Measurements from ENCODE around the gene BRD7. TPM values are rescaled to one million over a fixed set of nuclear protein-coding genes. Genes with fewer than 3 reads are reported as not detected.

The BRD7 gene
- total and polyA plus RNA-seq, 2 of the 13 experiments (the other 11 are each of a cell fraction or from before 2014, with no cell fraction given) = 82.3 to 149 TPM

DNA sequence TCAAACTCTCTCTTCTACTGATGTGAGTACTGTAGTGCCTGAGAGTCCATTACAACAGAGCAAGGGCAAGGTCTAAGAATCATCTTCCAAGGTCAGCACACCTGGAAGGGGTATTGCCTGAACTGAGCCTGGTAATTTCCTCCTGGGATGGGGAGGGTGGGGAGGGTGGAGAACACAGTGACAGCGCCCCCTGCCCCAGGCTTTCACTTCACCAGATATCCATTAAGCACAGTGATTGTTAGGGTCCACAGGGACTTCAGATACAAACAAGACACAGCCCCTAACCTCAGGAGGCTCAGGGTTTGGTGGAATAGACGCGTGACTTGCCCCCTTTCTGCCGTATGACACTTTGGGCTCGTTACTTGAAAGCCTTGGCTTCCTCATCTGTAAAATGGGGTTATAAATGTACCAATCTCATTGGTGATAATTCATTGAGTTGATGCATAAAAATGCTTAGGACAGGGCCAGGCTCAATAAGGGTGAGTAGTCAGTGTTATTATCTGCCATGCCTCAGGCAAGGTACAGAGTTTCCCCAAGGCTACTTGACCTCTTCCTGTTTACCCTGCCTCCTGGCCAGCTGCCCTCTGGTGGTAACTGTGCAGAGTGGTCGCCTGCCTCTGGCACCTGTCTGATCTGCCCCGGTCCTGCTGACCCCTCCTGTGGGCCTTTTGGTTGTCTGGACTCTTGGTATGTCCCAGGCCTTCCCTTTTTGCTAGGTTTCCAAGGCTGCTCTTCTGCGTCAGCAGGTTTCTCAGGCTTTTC is 13.1 kb upstream of the BRD7 start (continued):
- TF ChIP-seq ZBTB39 (CRISPR knock-in tag; IDR thresholded peaks at IDR 0.05) (no peak), MXD3 (CRISPR knock-in tag; IDR thresholded peaks at IDR 0.05) (0 out of 2 replicates have a peak, but pooled peaks have one; percentile 26), ZNF280D (CRISPR knock-in tag; IDR thresholded peaks at IDR 0.05) (no peak), ZKSCAN8 (CRISPR knock-in tag; IDR thresholded peaks at IDR 0.05; ENCODE audit: borderline replicate concordance) (peak; percentile 49; the same call in 1 of the 2 replicates), GATAD2A (CRISPR knock-in tag; IDR thresholded peaks at IDR 0.05) (peak; percentile 54; the same call in 1 of the 2 replicates), MAFG (CRISPR knock-in tag; IDR thresholded peaks at IDR 0.05) (no peak), ZFX (CRISPR knock-in tag; IDR thresholded peaks at IDR 0.05; ENCODE audit: low read depth) (no peak), TCF7L2 (IDR thresholded peaks at IDR 0.05; ENCODE audit: low read depth, low read length) (no peak), DBP (CRISPR knock-in tag; IDR thresholded peaks at IDR 0.05; ENCODE audit: not compliant biosample characterization) (no peak), ZNF572 (CRISPR knock-in tag; IDR thresholded peaks at IDR 0.05) (no peak), RFX1 (IDR thresholded peaks at IDR 0.05) (no peak), ATF3 (CRISPR knock-in tag; IDR thresholded peaks at IDR 0.05) (no peak; the same call in 1 of the 2 replicates), ZFP90 (CRISPR knock-in tag; IDR thresholded peaks at IDR 0.05; ENCODE audit: borderline replicate concordance) (no peak), KAT8 (CRISPR knock-in tag; IDR thresholded peaks at IDR 0.05) (peak; percentile 65), ZNF207 (IDR thresholded peaks at IDR 0.05; ENCODE audit: borderline replicate concordance) (no peak), ZNF782 (CRISPR knock-in tag; IDR thresholded peaks at IDR 0.05; ENCODE audit: borderline replicate concordance) (no peak), KMT2A (CRISPR knock-in tag; IDR thresholded peaks at IDR 0.05) (no peak), TBP (CRISPR knock-in tag; IDR thresholded peaks at IDR 0.05) (no peak)
- TF ChIP-seq, protein P1, sequence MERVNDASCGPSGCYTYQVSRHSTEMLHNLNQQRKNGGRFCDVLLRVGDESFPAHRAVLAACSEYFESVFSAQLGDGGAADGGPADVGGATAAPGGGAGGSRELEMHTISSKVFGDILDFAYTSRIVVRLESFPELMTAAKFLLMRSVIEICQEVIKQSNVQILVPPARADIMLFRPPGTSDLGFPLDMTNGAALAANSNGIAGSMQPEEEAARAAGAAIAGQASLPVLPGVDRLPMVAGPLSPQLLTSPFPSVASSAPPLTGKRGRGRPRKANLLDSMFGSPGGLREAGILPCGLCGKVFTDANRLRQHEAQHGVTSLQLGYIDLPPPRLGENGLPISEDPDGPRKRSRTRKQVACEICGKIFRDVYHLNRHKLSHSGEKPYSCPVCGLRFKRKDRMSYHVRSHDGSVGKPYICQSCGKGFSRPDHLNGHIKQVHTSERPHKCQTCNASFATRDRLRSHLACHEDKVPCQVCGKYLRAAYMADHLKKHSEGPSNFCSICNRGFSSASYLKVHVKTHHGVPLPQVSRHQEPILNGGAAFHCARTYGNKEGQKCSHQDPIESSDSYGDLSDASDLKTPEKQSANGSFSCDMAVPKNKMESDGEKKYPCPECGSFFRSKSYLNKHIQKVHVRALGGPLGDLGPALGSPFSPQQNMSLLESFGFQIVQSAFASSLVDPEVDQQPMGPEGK (CRISPR knock-in tag; IDR thresholded peaks at IDR 0.05) = 0 out of 2 replicates have a peak, but pooled peaks have one; percentile 26
- TF ChIP-seq, protein P2, sequence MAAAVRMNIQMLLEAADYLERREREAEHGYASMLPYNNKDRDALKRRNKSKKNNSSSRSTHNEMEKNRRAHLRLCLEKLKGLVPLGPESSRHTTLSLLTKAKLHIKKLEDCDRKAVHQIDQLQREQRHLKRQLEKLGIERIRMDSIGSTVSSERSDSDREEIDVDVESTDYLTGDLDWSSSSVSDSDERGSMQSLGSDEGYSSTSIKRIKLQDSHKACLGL (CRISPR knock-in tag; IDR thresholded peaks at IDR 0.05) = no peak

Data from HepG2 (cell line).